Body of pancreas (tissue), 4 donors: ENCODE data around the gene ARHGAP4. TPM values are rescaled to one million over a fixed set of nuclear protein-coding genes. Genes with fewer than 3 reads are reported as not detected.

ENCODE experiments used
- ATAC-seq: fragments of 150-250 bp; one replicate; pipeline ENCODE4 v1.9.1; 2016
- DNase-seq, 4 donors: peaks; one replicate each; pipeline ENCODE4 v3.0.0-alpha.2; 2019
- H3K27ac ChIP-seq, 4 donors: fragments of 200-600 bp; sonication (generic); 1 replicate in 3 of 4; 2 replicates in 1 of 4; pipeline versions ENCODE4 v1.5.1 to v1.6.1; 2016 to 2019; ENCODE audit warnings: mild to moderate bottlenecking in 1 of 4, mixed read lengths in 1 of 4, moderate library complexity in 1 of 4
- H3K27me3 ChIP-seq, 2 donors: fragments of 200-600 bp; sonication (generic); one replicate each; pipeline ENCODE4 v1.6.0; 2016; ENCODE audit warnings: mild to moderate bottlenecking in 1 of 2
- H3K36me3 ChIP-seq, 2 donors: fragments of 200-600 bp; sonication (generic); replicated peaks in 1 of 2; 2 replicates each; pipeline ENCODE4 v1.5.1; 2016; ENCODE audit warnings: low read depth in 2 of 2; ENCODE audit not compliant: insufficient read depth in 1 of 2
- H3K4me1 ChIP-seq: fragments of 200-600 bp; sonication (generic); one replicate; pipeline ENCODE4 v1.6.0; 2016
- H3K4me3 ChIP-seq, 2 donors: fragments of 200-600 bp; sonication (generic); 1 replicate in 1 of 2; 2 replicates in 1 of 2; pipeline ENCODE4 v1.5.1; 2016 to 2019
- H3K9me3 ChIP-seq, 3 donors: fragments of 200-600 bp; sonication (generic); 1 replicate in 2 of 3; 2 replicates in 1 of 3; pipeline ENCODE4 v1.5.1; 2016
- CTCF ChIP-seq, 7 experiments: fragments of 450-650 bp in 4 of 7; fragments of 200-600 bp in 3 of 7; sonication (generic) in 3 of 7; IDR thresholded peaks; one replicate each; pipeline ENCODE4 v1.5.1; 2016 to 2019; ENCODE audit warnings: antibody characterized with exemption in 7 of 7
- POLR2A ChIP-seq, 3 donors: fragments of 450-650 bp; IDR thresholded peaks; one replicate each; pipeline ENCODE4 v1.6.1; 2016; ENCODE audit warnings: antibody characterized with exemption in 3 of 3, mild to moderate bottlenecking in 2 of 3
- WGBS, 2 donors: methylation state at CpG; one replicate each; pipeline ENCODE4 v1.1.5; 2017; 5-methylcytosine and 5-hydroxymethylcytosine counted together
- intact Hi-C: fragments of 100-400 bp; cut with DNase I; formaldehyde crosslinking; loops from one replicate; pipeline ENCODE4 v1.15.1; 2023
- total RNA-seq, 2 donors: library from RNA; depleted of rRNA; stranded (reverse); fragments of >200 nt; gene quantifications; one replicate each; pipeline ENCODE4 v1.1.0, GENCODE V29; 2016

The ARHGAP4 gene
- total RNA-seq, 2 donors from 2014 or later, result 8.6 to 16.6 TPM

- 35 to 64% methylated on average over 3 to 5 of the region's 10 CpGs for WGBS, 2 donors
- H3K4me3 ChIP-seq, result no peak overlapping the region
- no peaks in the 10 kb centered on the region for H3K9me3 ChIP-seq
- no peaks in the 10 kb centered on the region for H3K36me3 ChIP-seq
- no peak for ATAC-seq
- no peak overlapping the region for H3K27ac ChIP-seq
- H3K27me3 ChIP-seq, result no peaks in the 10 kb centered on the region
- DNase-seq, result no peak
- intact Hi-C loops, result no loop called here
- no peak for TF ChIP-seq POLR2A (IDR thresholded peaks at IDR 0.05)
- no peak for TF ChIP-seq CTCF (IDR thresholded peaks at IDR 0.05)
- H3K4me1 ChIP-seq, result no peaks in the 10 kb centered on the region
These were observed 62.0 kb downstream of the ARHGAP4 start for GRCh38 chrX:153864101-153864500.

DNA sequence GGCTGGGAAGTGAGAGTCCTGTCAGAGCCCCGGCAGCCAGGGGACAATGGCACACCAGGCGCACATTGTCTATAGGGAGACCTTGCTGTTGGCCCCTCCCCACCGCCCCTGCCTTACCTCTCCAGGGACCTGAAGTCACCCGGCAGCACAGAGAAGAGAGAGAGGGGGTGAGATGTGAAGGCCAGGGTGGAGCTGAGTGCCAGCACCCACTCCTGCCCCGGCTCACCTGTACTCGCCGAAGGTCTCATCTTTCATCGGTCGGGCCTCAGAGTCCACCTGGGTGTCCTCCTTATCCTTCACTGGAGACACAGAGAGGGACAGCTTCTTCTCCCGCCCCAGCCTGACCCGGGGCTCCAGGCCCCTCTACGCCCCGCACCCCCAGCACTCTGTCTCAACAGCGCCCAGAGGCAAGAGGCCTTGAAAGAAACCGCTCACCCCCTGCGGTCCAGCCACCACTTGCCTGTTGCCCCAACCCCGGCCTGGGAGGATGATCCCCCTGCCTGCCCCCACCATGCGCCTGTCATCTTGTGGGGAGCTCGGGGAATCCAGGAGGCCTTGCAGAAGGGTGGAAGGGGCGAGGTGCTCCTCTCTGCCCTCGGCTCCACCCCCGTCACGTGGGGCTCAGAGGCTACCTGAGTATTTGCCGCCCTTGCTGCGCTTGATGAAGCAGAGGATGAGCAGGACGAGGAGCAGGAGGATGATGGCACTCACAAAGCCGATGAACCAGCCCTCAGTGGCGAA, 62.6 kb downstream of the ARHGAP4 start:
- intact Hi-C loops, result no loop called here
- H3K27me3 ChIP-seq, result no peaks in the 10 kb centered on the region
- 50 to 60% methylated on average over 10 to 14 of the region's 28 CpGs for WGBS, 2 donors

DNA sequence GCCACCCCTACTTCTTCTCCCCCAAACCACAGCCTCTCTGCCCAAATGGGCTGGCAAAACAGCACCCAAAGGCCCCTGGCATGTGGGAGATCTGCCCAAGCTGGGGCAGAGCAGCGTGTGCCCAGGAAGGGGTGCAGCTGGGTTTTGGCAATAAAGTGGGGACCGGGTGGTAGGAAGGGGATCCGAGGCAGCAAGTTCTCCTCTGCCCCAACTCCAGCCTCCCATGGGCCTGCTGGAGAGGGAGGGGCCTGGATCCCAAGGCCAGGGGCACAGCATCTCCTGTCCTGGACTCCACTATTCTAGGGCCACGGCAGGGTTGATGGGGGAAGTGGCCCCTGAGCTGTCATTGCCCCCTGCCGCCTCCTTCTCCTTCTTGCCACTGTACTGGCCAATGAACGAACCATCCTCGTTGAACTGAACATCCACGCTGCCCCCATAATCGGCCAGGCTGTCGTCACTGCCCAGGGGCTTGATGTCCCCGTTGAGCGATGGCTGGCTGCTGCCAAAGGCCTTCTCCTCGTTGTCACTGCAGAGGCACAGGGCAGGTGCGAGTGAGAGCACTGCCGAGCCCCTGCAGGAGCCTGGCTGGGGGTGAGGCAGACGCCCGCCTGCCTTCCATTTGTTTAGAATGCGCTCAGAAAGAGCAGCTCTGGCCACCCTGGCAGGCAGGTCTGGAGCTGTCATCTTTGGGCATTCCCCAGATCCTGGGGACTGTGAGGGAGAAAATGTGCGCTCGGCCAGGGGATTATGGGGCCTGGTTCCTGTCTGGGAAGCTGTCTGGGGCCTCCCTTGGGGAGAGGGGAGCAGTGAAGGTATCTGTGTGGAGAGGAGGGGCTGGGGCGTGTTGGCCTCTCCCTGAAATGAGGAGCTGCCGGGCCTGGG, 63.5 kb downstream of the ARHGAP4 start:
- 37 to 60% methylated on average over 2 to 11 of the region's 22 CpGs for WGBS, 2 donors
- DNase-seq (no peak), ATAC-seq (no peak)
- H3K4me1 ChIP-seq, result no peaks in the 10 kb centered on the region
- intact Hi-C loops, result no loop called here
- H3K4me3 ChIP-seq, result no peak overlapping the region
- no peak overlapping the region for H3K27ac ChIP-seq
- no peaks in the 10 kb centered on the region for H3K27me3 ChIP-seq
- TF ChIP-seq CTCF (IDR thresholded peaks at IDR 0.05) (no peak), POLR2A (IDR thresholded peaks at IDR 0.05) (no peak)
- H3K36me3 ChIP-seq, result no peaks in the 10 kb centered on the region
- H3K9me3 ChIP-seq, result no peaks in the 10 kb centered on the region

More for the DNA sequence above, 62.6 kb downstream of the ARHGAP4 start:
- no peak for DNase-seq
- no peak overlapping the region for H3K27ac ChIP-seq
- no peaks in the 10 kb centered on the region for H3K36me3 ChIP-seq
- H3K4me3 ChIP-seq, result no peak overlapping the region
- TF ChIP-seq CTCF (IDR thresholded peaks at IDR 0.05) (no peak), POLR2A (IDR thresholded peaks at IDR 0.05) (no peak)
- no peaks in the 10 kb centered on the region for H3K9me3 ChIP-seq
- no peaks in the 10 kb centered on the region for H3K4me1 ChIP-seq
- no peak for ATAC-seq

GRCh38 chrX:153861733-153862310, 64.2 kb downstream of the ARHGAP4 start:
- 48 to 57% methylated on average over 12 of the region's 21 CpGs for WGBS, 2 donors
- Histone ChIP-seq H3K9me3 (no peaks in the 10 kb centered on the region), H3K27me3 (no peaks in the 10 kb centered on the region), H3K4me1 (no peaks in the 10 kb centered on the region), H3K4me3 (no peak overlapping the region), H3K27ac (no peak overlapping the region), H3K36me3 (no peaks in the 10 kb centered on the region)
- TF ChIP-seq POLR2A (IDR thresholded peaks at IDR 0.05), result no peak
- no peak for TF ChIP-seq CTCF (IDR thresholded peaks at IDR 0.05)
- no peak for DNase-seq
- no peak for ATAC-seq
- intact Hi-C loops, result no loop called here
